Anterior cingulate cortex (tissue), 58 donors: Measurements from ENCODE around the gene SMAD6.
A peak's percentile ranks its signal among the peaks of the same experiment; 100 is the strongest.
"Not testable (repeated sequence)": the region's sequence is repeated elsewhere in the genome, so short reads cannot be mapped to it uniquely, and the experiment has no call there.

Experiments
- DNase-seq, 58 donors: peaks; one replicate each; lab custom pipeline; 2025; lab: John Stamatoyannopoulos, UW

SMAD6 gene

GRCh38 chr15:66753687-66754377 lies 51.8 kb downstream of the SMAD6 start:
- DNase-seq = no peak

DNA sequence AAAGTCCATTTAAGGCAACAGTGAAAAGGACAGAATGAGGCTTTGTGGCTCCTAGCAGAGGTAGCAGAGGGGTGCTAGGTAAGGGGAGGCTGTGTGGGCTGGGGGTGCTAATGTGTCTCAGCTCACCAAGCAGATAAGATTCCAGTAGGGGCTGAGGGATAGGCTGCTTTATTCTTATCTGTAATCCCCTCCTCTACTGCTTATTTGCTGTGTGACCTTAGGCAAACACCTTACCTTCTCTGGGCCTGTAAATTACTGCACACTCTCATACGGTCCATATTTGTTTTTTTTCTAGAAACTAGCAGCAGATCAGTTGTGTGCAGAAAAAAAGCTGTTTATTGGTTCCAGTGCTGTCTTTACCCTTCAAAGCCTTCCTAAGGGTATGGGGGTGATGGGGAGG lies 52.8 kb downstream of the SMAD6 start:
- no peak for DNase-seq

DNA sequence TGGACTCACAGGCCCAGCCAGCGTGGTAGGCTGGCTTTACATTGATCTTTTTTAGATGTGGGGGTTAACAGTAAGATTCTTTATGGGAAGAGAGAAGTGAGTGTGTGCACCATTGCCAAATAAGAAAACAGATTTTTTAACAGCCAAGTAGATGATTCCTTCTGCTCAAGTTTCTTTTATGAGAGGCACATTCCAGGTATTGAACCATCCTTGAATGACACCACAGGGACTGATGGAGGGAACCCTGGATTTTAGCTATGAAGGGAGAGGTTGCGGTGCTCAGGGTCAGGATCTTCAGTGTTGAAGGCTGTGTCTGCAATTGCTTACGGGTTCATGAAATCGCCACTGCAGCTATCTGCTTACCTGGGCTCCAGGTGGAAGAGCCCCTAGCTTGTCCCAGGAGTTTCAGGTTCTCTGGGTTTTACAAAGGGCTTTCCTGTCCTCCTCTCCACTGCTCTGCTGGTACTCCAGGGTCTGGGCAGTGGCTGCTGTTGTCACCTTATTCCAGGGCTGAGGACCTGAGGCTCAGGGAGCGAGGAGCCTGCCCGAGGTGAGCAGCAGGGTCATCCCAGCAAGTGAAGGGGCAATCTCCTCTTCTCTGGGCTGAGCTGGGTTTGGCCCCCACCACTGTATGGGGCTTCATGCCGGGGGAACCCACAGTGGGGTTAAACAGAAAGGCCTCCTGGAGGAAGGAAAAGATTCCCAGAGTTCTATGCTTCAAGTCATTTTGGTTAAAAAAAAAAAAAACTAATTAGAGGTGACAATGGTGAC lies 53.4 kb downstream of the SMAD6 start:
- no peak for DNase-seq

GRCh38 chr15:66756295-66756694 lies 54.3 kb downstream of the SMAD6 start:
- no peak for DNase-seq

DNA sequence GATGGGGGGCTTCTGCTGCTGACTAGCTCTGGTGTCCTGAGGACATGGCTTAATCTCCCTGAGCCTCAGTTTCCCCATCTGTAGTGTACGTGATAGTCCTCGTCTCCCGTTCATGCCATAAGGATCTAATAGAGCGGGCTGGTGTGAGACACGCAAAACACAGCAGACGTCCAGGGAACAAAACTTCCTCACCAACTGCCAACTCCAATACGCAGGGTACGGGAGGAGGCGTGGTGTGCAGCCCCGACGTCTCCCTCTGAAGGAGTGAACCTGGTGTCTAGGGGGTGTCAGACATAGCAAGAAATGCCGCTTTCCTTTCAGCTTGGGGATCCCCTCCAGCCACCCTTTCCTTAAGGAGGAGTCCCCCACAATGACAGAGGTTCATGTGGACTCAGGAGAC lies 55.0 kb downstream of the SMAD6 start:
- DNase-seq = no peak

DNA sequence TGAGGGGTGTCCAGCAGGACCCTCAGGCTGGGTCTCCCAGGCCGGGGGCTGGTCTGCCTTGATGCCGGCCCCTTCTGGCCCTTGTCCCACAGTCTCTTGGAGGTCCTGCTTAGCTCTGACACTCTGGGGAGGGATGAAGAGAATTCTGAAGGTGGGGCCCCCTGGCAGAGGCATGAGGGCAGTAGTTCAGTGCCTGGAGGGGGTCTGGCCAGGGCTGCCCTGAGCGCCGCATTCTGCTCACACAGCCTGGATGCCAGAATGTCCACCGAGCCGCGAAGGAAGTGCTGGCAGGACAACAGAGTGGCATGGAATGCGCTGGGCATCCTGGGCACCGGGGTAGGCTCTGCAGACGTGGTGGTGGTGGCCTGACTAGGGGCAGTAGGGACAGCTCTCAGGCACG lies 55.5 kb downstream of the SMAD6 start:
- DNase-seq = no peak

GRCh38 chr15:66758217-66758616 lies 56.2 kb downstream of the SMAD6 start:
- not testable (repeated sequence) for DNase-seq

DNA sequence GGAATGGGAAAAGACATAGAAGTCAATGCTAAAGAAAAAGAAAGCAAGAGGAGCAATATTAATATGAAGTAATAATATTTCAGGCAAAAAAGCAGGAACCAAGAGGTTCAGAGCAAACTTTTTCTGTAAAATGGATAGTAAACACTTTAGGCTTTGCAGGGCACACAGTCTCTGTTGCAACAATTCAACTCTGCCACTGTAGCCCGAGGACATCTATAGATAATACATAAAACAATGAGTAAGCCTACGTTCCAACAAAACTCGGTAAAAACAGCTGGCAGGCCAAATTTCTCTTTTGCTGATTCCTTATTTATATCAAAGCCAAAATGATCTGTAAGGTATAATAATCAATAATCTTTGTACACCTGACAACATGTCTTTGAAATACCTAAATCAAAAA lies 56.8 kb downstream of the SMAD6 start:
- DNase-seq = no peak

DNA sequence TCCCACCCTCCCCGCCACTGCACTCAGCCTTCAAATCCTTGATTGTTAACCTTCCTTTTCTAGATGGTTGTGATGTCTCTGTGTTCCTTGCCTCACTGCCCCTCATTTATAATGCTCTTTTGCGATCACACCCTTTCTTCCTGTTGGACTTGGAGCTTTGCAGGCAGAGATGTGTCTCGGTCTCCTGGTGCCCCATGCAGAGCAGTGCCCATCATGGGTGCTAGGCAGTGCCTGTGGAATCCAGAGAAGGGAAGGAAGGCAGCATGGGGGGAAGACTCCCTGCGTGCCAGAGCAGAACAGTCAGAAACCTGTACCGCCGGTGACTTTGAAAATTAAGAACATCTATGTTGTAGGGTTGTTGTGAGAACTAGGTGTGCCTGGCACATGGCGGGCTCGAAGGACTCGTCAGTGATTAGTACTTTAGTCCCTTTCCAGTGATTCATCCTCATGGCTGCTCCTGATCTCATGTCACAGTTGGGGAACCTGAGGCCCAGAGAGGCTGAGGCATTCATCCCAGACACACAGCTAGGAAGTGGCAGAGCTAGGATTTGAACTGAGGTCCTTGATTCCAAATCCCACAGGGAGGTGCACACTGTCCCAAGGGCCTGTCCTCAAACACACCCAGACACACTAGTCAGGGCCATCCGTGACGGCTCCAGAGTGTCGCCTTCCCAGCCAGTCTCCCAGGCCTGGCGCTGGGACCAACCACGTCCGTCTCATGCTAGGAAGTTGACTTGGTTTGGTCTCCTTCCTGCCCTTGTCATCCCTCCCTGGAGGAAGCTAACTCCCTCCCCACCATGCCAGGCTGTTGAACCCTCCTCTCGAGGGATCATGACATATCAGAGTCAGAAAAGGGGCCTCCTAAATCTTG lies 58.3 kb downstream of the SMAD6 start:
- DNase-seq = no peak

- DNase-seq = no peak
These were observed 59.1 kb downstream of the SMAD6 start for GRCh38 chr15:66760968-66761725.

DNA sequence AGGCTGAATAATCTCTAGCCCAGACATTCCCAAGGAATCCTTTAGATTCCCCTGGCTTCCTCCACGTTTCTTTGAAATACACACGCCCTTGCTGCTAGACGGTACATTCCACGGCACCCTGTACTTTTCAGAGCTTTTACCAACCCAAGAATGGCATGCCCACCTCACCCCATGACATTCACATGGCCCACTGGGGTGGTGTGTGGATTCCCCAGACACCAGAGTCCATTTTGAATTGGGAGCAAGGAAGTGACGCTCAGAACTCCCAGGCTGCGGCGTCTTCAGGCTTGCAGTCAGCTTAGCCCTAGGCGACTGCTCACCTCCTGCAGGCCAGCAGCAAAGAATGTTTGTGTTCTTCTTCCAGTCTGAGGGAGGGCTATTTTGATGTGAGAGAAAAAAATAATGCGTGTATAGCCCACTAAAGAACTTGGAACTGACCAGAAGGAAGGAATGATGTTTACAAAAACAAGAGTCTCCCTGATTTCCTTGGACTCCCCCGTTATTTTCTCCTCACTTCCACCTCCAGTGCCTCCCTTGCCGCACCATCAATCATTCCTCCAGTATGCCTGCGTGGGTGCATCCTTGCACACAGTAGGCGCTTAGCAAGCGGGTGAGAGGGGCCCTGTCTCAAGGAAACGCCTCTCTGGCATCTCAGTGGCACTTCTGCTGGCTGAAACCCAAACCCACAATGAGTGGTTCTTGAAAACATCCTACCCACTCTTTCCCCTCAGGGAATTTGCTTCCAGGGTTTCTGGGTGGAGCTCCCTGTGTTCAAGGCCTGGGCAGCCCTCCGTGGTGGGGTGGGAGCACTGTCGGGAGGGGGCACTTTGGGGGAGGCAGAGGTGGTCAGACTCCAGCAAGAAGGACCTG lies 59.9 kb downstream of the SMAD6 start:
- DNase-seq = no peak

DNA sequence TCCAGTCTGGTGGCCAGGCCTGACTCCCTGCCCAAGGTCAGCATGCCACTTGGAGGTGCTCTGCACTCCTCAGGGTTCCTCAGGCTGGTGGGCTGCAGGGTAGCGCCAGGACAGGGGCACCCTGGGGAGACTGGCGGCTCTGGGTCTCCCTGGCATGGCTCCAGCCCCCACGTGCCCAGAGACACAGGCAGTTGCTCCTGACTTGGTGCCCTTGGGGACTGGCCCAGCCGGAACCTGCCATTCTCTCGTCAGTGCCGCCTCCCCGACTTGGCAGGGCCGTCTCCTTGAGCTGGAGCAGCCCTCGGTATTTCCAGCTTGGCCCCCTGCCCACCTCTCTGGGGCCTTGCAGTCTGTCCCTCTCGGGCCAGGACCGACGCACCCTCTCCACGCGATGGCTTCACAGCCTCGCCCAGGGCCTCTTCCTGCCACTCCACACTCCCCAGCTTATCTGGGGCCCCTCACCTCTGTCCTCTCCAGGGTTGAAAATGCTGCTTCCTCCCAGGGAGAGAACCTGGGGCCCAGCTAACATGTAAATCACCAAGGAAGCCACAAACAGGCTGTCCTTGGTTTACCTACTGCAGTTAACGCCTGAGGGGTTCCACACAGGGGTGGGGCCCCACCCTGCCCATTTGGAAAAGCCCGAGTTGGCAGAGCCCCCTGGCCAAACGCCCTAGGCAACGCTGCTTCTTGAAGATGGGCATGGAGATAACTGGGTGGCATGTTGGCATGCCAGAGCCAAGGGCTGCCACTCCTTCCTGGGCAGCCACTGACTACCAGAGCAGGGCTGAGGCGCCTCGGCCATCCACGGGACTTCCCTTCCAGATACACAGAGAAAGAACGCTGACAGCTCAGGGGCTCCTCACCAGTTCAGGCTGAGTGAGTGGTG lies 61.4 kb downstream of the SMAD6 start:
- DNase-seq = peak in 39 of 58 donors; percentile 3 to 67 (median 29)

DNA sequence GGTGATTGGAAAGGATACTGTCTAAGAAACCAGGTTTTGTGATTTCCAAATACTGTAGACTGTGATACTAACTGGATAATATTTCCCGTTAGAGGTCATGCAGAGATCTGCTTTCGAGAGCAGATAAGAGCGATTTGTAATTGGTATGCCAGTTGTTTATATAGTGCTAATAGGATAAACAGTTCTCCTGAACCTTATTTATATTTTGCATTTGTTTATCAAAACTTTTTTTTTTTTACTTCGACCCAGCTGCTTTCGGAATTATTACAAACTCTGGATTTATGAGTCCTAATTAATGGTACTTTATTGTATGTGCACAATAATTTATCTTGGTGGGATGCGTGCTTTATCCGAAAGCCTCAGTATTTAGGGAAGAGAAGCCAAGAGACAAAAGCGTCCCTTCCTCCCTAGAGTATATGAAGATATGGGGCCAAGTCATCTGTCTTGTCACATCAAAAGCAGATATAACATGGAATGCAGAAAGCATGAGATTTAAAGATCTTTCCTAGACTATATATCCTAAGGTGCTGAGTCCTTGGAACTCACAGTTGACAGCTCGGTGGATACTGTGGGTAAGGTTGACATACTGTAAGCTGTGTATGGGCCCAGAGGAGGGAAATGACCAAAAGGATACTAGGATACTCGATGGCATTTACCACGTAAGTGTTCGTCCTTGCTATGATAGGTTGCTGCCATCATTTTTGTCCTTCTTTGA lies 62.2 kb downstream of the SMAD6 start:
- no peak for DNase-seq

DNA sequence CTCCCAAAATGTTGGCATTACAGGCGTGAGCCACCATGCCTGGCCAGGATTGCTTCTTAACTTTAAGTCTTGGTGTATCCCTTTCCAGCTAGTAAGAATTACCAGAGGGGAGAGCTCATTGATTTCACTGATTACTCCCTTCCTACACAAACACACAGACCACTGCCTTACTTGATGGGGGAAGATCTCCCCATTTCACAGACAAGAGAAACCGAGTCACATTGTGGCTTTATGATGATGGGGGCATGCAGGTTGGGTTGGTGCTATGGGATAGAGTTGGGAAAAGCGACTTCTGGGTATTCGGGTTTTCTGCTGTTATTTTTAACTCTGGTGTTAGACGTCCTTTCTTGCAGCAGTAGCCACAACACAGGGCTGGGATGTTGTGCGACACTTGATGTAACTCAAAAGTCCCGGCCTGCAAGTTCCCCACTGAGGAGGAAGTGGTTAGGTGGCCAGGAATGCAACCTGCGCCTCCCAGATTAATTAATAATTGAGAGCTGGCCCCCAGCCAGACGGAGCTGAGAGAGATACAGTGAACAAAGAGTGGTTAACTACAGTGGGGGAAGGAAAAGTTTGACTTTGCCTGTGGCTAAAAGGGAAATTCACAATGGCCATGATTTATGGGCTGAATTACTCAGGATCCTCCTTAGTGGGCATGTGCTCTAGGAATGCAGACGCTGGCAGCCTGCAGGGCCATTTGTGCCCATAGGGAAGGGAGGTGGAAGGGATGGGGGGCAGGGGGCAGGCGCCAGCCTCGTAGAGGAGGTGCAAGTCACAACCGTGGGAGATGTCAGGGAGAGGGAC lies 63.6 kb downstream of the SMAD6 start:
- no peak for DNase-seq

- no peak for DNase-seq
These were observed 64.5 kb downstream of the SMAD6 start for GRCh38 chr15:66766282-66767230.

DNA sequence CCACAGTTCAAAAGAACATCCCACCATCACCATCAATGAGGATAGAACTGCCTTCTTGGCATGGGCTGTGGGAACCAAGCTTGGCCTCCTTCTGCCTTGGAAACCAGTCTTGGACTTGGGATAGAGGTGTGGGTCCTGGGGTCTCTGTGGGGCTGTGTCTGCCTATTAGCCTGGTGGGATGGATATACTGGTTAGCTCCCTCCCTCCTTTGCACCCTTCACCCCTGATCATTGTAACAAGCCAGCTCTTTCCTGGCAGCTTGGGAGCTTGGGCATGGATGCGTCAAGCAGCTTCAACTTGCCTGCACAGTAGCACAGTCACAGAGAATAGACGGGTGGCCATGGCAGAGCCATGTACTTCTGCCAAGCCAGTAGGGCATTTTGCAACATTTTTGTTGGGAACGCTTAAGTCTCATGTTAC lies 65.2 kb downstream of the SMAD6 start:
- DNase-seq = peak in 11 of 58 donors; percentile 6 to 52 (median 14)
